Astrocyte of the cerebellum (primary cell): ENCODE measurements around the gene OPCML.

Experiments
- DNase-seq: peaks from one replicate; pipeline ENCODE4 v3.0.0-alpha.2; 2011; ENCODE audit warnings: low read depth
- H3K4me3 ChIP-seq: 2 replicates; pipeline ENCODE4 v1.5.1; 2011; ENCODE audit warnings: mild to moderate bottlenecking, low read depth, low read length, moderate library complexity
- CTCF ChIP-seq: IDR thresholded peaks from 2 replicates; pipeline ENCODE4 v1.5.1; 2012; ENCODE audit warnings: low read length, low read depth, moderate library complexity, mild to moderate bottlenecking; ENCODE audit errors: missing control alignments
- in situ Hi-C: cut with HindIII; loops from 2 replicates; pipeline ENCODE4 v1.10.0; 2017; ENCODE audit warnings: low sequenced_read_pairs

The OPCML gene

GRCh38 chr11:132770829-132771530, 761.3 kb downstream of the OPCML start:
- in situ Hi-C loops = no loop called here

GRCh38 chr11:132763503-132763902, 768.8 kb downstream of the OPCML start:
- H3K4me3 ChIP-seq = no peak overlapping the region
- TF ChIP-seq CTCF = no peak
- DNase-seq = no peak
- in situ Hi-C loops = no loop called here

More at GRCh38 chr11:132770829-132771530, 761.3 kb downstream of the OPCML start:
- no peak for TF ChIP-seq CTCF
- no peak overlapping the region for H3K4me3 ChIP-seq
- peak; percentile 65 for DNase-seq

- no peak for TF ChIP-seq CTCF
- H3K4me3 ChIP-seq = no peak overlapping the region
- no peak for DNase-seq
- in situ Hi-C loops = no loop called here
These were observed 776.4 kb downstream of the OPCML start for GRCh38 chr11:132755934-132756333.

- no peak for DNase-seq
- TF ChIP-seq CTCF = no peak
- H3K4me3 ChIP-seq = no peak overlapping the region
- in situ Hi-C loops = no loop called here
These were observed 780.6 kb downstream of the OPCML start for GRCh38 chr11:132751516-132752250.

GRCh38 chr11:132746305-132746704, 786.0 kb downstream of the OPCML start:
- H3K4me3 ChIP-seq = no peak overlapping the region
- in situ Hi-C loops = no loop called here
- no peak for DNase-seq
- TF ChIP-seq CTCF = no peak

GRCh38 chr11:132745306-132745705, 787.0 kb downstream of the OPCML start:
- no peak for DNase-seq
- TF ChIP-seq CTCF = no peak
- H3K4me3 ChIP-seq = no peak overlapping the region
- in situ Hi-C loops = no loop called here
